GM18873 (cell line): ENCODE data around the gene ASIC5.
"Not testable (repeated sequence)": the region's sequence is repeated elsewhere in the genome, so short reads cannot be mapped to it uniquely, and the experiment has no call there.

Experiments
- ATAC-seq: cut with Tn5 transposase; IDR thresholded peaks from one replicate; pipeline ENCODE4 v1.9.1; 2021; ENCODE audit warnings: mild to moderate bottlenecking, moderate library complexity, moderate number of reproducible peaks; ENCODE audit not compliant: unreplicated experiment, low FRiP score

The ASIC5 gene

DNA sequence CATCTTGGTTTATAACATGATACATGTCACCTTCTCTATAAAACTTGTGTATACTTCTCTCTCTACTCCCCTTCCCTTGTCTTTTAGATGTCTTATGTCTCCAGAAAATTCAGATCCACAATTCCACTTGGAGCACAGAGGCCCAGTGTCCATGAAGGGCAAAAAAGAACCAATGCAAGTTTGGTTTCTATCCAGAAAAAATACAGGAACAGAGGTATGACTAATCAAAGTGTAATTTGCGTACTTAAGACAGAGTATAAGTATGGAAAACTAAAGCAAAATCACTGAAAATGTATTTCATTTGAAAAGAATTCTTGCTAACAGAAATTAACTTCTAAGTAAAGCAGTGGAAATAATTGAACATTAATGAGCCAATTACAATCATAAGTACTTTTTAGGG lies 61.1 kb downstream of the ASIC5 start:
- ATAC-seq = no peak

GRCh38 chr4:155802190-155802959 lies 63.7 kb downstream of the ASIC5 start:
- no peak for ATAC-seq

DNA sequence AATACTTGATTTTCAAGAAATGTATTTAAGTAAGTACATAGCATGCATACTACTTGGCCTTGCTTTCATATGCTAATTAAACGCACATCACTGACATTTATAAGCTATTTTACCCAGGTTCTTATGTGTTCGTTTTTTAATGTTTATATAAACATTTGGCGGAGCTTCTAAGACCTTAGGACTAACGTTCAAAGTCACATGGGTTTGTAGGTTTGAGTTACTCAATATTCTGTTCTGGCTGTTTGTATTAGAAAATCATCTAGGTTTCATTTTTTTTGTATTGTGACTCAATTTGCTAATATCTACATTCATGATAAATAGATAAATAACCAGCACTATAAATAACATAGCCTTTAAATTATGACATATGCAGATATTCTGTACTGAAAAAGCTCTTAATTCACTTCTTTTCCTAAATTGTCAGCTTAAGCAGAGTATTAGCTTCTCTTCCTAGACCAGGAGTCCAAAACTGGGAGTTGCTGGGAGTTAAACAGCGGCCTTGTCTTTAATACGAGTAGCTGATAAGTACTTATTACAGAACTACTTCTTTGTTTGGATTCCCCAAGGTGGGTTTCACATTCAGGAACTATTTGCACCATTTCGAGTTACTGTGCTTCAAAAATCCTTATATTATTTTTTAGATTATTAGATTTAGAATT lies 65.3 kb downstream of the ASIC5 start:
- ATAC-seq = no peak

- no peak for ATAC-seq
These were observed 66.3 kb downstream of the ASIC5 start for GRCh38 chr4:155799794-155800123.

DNA sequence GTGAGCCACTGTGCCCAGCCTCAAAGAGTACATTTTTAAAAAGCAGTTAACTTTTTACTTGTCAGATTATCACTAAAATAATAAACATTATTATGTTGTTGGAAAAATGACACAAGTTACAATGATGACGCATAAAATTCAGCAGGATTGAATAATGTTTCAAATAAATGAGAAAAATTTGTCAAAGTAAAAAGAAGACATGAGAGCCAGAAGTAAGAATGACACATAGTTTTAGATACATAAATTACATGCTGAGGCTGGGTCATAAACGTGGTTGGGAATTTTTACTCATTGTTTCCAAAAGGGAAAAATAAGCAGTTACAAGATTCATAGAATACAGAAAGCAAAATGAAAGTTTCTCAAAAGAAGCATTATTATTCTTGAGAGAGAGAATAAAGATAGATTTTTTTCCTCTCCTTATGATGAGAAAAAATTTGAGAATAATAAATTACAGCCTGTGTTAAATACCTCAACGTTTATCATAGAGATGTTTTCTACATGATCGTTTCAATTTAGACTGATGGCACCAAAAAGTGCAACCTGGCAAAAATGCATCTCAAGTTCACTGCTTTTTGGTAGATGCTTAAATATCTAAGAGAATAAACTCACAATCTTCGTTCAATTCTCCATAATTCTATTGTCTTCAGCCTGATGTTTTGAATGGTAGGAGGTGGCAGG lies 66.8 kb downstream of the ASIC5 start:
- no peak for ATAC-seq

- ATAC-seq = not testable (repeated sequence)
These were observed 68.5 kb downstream of the ASIC5 start for GRCh38 chr4:155797581-155797980.

GRCh38 chr4:155795991-155796390 lies 70.1 kb downstream of the ASIC5 start:
- no peak for ATAC-seq

DNA sequence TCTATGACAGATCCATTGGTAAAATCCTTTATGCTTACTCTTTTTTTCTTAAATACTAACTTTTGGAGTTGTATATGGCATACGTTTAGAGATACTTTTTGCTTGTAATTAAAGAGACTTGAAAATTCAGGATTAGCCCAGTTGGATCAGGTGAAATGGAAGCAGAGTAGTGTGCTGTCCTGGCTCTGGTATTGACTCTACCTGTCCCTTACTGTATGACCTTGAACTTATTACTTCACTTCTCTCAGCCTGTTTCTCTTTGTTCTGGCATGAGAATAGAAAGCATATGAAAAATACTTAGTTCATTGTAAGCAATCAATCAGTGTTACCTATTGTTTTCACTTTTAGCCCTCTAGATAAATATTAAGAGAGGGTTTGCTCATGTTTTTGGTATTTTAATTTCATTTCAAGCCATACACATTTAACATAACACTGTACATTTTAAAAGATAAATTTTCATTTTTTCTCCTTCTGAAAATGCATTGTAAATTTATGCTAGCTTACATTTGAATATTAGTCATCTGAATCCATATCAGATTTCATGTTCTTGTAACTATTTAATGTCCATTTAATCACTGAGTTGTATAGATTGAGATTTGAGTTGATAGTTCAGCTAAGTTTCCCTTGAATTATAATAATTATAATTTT lies 71.4 kb downstream of the ASIC5 start:
- no peak for ATAC-seq

DNA sequence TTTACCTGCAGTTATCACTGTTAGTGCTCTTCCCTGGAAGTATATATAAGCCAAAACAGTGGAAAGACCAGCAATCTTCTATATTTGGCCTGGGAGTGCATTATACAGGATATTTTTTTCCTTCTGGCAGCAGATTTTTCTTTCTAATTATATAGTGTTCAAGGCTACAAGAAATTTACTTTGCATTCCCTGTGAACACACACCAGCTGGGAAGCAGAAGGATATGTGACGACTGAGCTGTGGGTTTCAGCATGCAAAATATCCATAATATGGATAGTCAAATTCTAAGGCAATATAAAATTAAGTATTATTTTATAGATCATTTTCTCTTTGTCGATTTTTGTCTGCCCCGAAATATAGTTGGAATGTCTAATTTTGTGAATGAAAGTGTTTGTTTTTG lies 76.1 kb downstream of the ASIC5 start:
- no peak for ATAC-seq

- ATAC-seq = no peak
These were observed 76.7 kb downstream of the ASIC5 start for GRCh38 chr4:155789391-155789790.

- peak; percentile 96 for ATAC-seq
These were observed 78.9 kb downstream of the ASIC5 start for GRCh38 chr4:155787113-155787710.

GRCh38 chr4:155785828-155786227 lies 80.2 kb downstream of the ASIC5 start:
- ATAC-seq = no peak

- ATAC-seq = no peak
These were observed 81.4 kb downstream of the ASIC5 start for GRCh38 chr4:155784637-155785036.

- ATAC-seq = no peak
These were observed 84.7 kb downstream of the ASIC5 start for GRCh38 chr4:155781249-155781831.

GRCh38 chr4:155780775-155781174 lies 85.3 kb downstream of the ASIC5 start:
- ATAC-seq = no peak
